Measurements from ENCODE around the gene SLC30A1. TPM values are rescaled to one million over a fixed set of nuclear protein-coding genes. Genes with fewer than 3 reads are reported as not detected.
A peak's percentile ranks its signal among the peaks of the same experiment; 100 is the strongest.

SLC30A1 gene
- total and polyA plus RNA-seq, 7 donors = 4.2 to 11.8 (median 7.9) TPM

DNA sequence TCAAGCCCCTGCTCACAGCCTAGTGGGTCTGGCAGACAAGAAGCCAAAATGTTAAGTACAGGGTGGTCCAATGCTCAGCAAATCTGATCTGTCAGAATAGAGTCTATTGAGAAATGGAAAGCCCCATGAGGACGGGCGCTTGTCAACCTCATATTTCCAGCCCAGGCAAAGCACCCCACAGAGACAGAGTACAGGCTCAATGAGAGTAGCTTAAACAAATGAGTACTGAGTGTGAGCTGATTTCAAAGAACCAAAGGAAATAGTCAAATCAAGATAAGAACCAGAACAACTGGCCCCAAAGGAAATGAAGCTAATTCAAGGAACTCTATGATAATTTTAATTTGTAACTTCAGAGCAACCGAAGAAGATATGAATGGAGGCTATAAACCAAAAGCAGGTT is 44.6 kb upstream of the SLC30A1 start:
- Histone ChIP-seq H3K4me1 (peaks cover 0 to 9% (median 3%) of the 10 kb centered on the region in 4 donors), H3K27ac (no peak overlapping the region), H3K4me3 (no peak overlapping the region), H3K9me3 (no peaks in the 10 kb centered on the region), H3K36me3 (no peaks in the 10 kb centered on the region), H3K27me3 (no peaks in the 10 kb centered on the region)
- DNase-seq = no peak
- WGBS, 2 donors = 63 to 73% methylated on average over 3 of the region's 3 CpGs
- TF ChIP-seq, protein P1, sequence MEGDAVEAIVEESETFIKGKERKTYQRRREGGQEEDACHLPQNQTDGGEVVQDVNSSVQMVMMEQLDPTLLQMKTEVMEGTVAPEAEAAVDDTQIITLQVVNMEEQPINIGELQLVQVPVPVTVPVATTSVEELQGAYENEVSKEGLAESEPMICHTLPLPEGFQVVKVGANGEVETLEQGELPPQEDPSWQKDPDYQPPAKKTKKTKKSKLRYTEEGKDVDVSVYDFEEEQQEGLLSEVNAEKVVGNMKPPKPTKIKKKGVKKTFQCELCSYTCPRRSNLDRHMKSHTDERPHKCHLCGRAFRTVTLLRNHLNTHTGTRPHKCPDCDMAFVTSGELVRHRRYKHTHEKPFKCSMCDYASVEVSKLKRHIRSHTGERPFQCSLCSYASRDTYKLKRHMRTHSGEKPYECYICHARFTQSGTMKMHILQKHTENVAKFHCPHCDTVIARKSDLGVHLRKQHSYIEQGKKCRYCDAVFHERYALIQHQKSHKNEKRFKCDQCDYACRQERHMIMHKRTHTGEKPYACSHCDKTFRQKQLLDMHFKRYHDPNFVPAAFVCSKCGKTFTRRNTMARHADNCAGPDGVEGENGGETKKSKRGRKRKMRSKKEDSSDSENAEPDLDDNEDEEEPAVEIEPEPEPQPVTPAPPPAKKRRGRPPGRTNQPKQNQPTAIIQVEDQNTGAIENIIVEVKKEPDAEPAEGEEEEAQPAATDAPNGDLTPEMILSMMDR (IDR thresholded peaks at IDR 0.05) = no peak
- TF ChIP-seq POLR2AphosphoS5 (IDR thresholded peaks at IDR 0.05) (no peak), EP300 (IDR thresholded peaks at IDR 0.05) (no peak), POLR2A (IDR thresholded peaks at IDR 0.05) (no peak)
- intact Hi-C loops (cut with DNase I) = no loop called here

DNA sequence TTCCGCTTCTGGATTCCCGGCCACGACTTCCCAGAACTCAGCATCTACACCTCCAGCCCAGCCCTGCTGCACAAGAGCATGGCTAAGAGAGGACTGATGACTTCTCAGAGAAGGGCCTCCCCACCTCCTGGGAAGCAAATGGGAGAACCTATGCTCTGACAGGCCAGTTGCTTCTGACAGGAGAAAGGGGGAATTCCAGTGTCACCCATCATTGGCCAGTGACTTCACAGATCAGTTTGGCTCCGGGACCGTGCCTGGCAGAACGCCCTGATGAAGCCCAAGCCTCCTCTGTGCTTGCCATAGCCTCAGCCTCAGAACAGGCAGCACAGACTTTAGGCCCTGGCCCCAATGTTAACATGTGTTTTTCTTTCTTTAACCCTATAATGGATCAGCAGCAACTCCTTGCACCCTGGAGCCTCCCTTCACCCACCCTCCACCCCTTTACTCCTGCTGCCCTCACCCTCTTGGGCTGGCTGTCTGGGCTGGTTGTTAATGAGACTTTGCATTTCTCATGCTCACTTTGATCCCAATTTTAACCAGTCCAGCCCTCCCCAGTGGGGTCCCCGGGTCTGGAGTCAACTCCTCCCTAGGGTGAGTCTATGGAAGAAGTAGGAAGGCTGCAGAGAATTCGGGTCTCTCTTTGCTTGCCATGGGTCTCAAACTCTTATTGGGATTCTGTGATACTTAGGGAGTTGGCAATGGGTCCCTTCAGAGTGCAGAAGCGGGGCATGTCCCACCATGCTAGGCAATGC is 42.7 kb upstream of the SLC30A1 start:
- TF ChIP-seq POLR2AphosphoS5 (IDR thresholded peaks at IDR 0.05) = no peak
- no peak for TF ChIP-seq POLR2A (IDR thresholded peaks at IDR 0.05)
- TF ChIP-seq EP300 (IDR thresholded peaks at IDR 0.05) = no peak
- TF ChIP-seq, protein P1 (IDR thresholded peaks at IDR 0.05) = no peak
- Histone ChIP-seq H3K27me3 (no peaks in the 10 kb centered on the region), H3K4me1 (peaks cover 0 to 13% (median 5%) of the 10 kb centered on the region in 4 donors), H3K9me3 (no peaks in the 10 kb centered on the region), H3K4me3 (no peak overlapping the region), H3K27ac (no peak overlapping the region), H3K36me3 (no peaks in the 10 kb centered on the region)
- 83 to 88% methylated on average over 9 of the region's 9 CpGs for WGBS, 2 donors
- peak; percentile 48 for DNase-seq
- intact Hi-C loops (cut with DNase I) = no loop called here

GRCh38 chr1:211620097-211620496 is 41.1 kb upstream of the SLC30A1 start:
- 82 to 90% methylated on average over 5 of the region's 5 CpGs for WGBS, 2 donors
- intact Hi-C loops (cut with DNase I) = no loop called here
- TF ChIP-seq POLR2AphosphoS5 (IDR thresholded peaks at IDR 0.05) = no peak
- no peak for TF ChIP-seq EP300 (IDR thresholded peaks at IDR 0.05)
- TF ChIP-seq POLR2A (IDR thresholded peaks at IDR 0.05) = no peak
- TF ChIP-seq, protein P1 (IDR thresholded peaks at IDR 0.05) = no peak
- H3K4me3 ChIP-seq = no peak overlapping the region
- H3K9me3 ChIP-seq = no peaks in the 10 kb centered on the region
- H3K36me3 ChIP-seq = no peaks in the 10 kb centered on the region
- peaks cover 0 to 18% (median 11%) of the 10 kb centered on the region in 4 donors for H3K4me1 ChIP-seq
- no peak overlapping the region for H3K27ac ChIP-seq
- no peaks in the 10 kb centered on the region for H3K27me3 ChIP-seq
- peak; percentile 26 for DNase-seq

DNA sequence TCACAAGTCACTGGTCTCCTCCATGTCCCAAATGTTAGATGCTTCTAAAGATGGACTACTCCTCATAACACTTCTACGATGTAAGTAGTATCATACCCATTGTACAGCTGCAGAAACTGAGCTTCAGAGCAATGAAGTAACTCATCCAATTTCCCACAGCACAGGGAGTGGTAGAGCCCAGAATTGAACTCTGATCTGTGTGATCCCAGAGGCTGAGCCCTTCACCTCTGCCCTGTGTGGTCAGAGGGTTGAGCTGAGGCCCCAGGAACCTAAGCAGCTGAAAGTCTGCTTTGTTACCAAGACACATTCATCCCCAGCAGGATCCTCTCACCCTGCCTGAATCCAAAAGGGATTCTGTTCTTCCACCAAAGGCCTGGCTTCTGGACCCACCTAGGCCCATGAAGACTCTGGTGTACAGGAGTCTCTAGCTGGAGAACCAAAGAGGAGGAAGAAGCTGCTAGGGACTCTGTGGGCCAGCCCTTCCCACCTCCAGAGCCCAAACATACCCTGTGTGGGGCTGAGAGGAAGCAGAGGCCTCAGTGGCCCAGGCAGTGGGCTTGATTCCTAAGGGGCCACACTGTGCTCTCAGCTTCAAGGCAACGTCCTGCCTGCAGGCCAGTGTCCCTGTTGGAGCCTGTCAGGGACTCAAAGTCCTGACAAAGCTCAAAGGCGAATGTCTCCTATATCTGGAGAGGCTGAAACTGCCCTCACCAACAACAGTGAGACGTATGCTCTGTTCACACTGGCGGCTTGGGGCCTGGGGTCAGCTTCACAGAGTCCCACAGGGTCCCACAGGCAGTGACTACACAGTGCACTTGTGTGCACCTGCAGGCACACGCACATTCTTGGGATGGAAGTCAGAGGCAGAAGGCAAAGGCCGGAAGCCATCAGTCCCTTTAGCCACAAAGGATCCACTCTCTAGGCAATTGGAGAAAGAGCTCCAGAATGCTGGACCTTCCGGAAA is 40.4 kb upstream of the SLC30A1 start:
- 80 to 82% methylated on average over 8 of the region's 8 CpGs for WGBS, 2 donors
- Histone ChIP-seq H3K4me3 (no peak overlapping the region), H3K36me3 (no peaks in the 10 kb centered on the region), H3K27me3 (no peaks in the 10 kb centered on the region), H3K9me3 (no peaks in the 10 kb centered on the region), H3K4me1 (peaks cover 0 to 18% (median 11%) of the 10 kb centered on the region in 4 donors), H3K27ac (no peak overlapping the region)
- intact Hi-C loops (cut with DNase I) = no loop called here
- peak; percentile 48 for DNase-seq
- TF ChIP-seq, protein P1 (IDR thresholded peaks at IDR 0.05) = no peak

Measured in sigmoid colon (tissue), 7 donors.